ENCODE data around the gene NELFB. TPM values are rescaled to one million over a fixed set of nuclear protein-coding genes. Genes with fewer than 3 reads are reported as not detected.

Gene NELFB
- total RNA-seq, 1 donor from 2014 or later: 64.6 TPM

- intact Hi-C loops (cut with micrococcal nuclease): no loop called here
Measured at GRCh38 chr9:137320555-137321384, 65.6 kb downstream of the NELFB start.

DNA sequence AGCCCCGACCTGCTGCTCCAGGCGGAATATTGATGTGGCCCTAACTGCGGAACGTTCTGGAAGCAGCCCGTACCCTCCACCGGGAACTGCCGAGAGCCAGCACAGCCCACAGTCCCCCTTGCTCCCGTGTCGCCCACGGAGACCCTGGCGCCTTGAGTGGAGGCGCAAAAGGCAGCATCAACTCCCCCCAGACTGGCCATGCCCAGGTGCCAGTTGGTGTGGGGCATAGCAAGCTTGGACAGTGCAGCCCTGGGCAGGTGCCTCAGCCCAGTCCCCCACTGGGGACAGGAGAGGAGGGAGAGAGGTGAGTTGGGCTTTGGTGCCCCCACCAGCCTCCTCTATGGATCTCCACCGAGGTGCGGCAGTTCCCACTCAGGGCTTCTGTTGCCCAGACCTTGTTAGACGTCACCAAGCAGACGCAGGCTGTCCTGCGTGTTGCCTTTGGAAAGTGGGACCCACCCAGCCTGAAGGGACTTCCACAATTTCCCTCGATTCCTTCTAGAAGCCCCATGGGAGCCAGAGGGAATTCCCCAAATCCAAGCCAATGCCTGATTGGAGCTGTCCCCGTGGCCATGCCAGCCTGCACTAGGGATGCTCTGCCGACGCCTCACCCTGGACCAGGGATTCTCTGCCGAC lies 66.7 kb downstream of the NELFB start:
- intact Hi-C loops (cut with micrococcal nuclease): no loop called here

Other genes with a start within 250 kb of the NELFB start
- 30.0 and 33.9 TPM in 2 replicates for gene ABCA2, start 227.1 kb upstream of the NELFB start, total RNA-seq
- gene FUT7, start 223.2 kb upstream of the NELFB start, total RNA-seq: 1.7 and 1.9 TPM in 2 replicates
- gene NPDC1, start 209.2 kb upstream of the NELFB start, total RNA-seq: 56.7 and 57.3 TPM in 2 replicates
- not detected in 2 replicates for gene ENTPD2, start 201.3 kb upstream of the NELFB start, total RNA-seq
- gene SAPCD2, start 184.8 kb upstream of the NELFB start, total RNA-seq: 19.7 and 21.1 TPM in 2 replicates
- gene UAP1L1, start 177.8 kb upstream of the NELFB start, total RNA-seq: 15.1 and 15.7 TPM in 2 replicates
- gene MAN1B1, start 168.3 kb upstream of the NELFB start, total RNA-seq: 50.4 and 54.3 TPM in 2 replicates
- 251 and 260 TPM in 2 replicates for gene DPP7, start 140.6 kb upstream of the NELFB start, total RNA-seq
- 0.15 and 0.37 TPM in 2 replicates for gene GRIN1, start 116.2 kb upstream of the NELFB start, total RNA-seq
- not detected in 2 replicates for gene LRRC26, start 85.3 kb upstream of the NELFB start, total RNA-seq
- not detected in 2 replicates for gene TMEM210, start 83.3 kb upstream of the NELFB start, total RNA-seq
- 77.0 and 77.9 TPM in 2 replicates for gene ANAPC2, start 66.8 kb upstream of the NELFB start, total RNA-seq
- gene SSNA1, start 66.7 kb upstream of the NELFB start, total RNA-seq: 88.4 and 88.8 TPM in 2 replicates
- gene TPRN, start 54.6 kb upstream of the NELFB start, total RNA-seq: 9.5 and 9.9 TPM in 2 replicates
- gene TMEM203, start 49.7 kb upstream of the NELFB start, total RNA-seq: 29.4 and 30.7 TPM in 2 replicates
- gene NDOR1, start 49.6 kb upstream of the NELFB start, total RNA-seq: 40.9 and 45.3 TPM in 2 replicates
- 4.3 and 5.0 TPM in 2 replicates for gene RNF208, start 33.1 kb upstream of the NELFB start, total RNA-seq
- 0.27 TPM in 2 replicates for gene CYSRT1, start 30.2 kb upstream of the NELFB start, total RNA-seq
- not detected in 2 replicates for gene RNF224, start 27.8 kb upstream of the NELFB start, total RNA-seq
- gene SLC34A3, start 24.4 kb upstream of the NELFB start, total RNA-seq: not detected in 2 replicates
- gene TUBB4B, start 14.0 kb upstream of the NELFB start, total RNA-seq: 275 and 280 TPM in 2 replicates
- 0.27 TPM in 1 of 2 replicates, not detected in the other for gene STPG3, start 4.0 kb upstream of the NELFB start, total RNA-seq
- 16.8 and 16.9 TPM in 2 replicates for gene TOR4A, start 22.4 kb downstream of the NELFB start, total RNA-seq
- gene NRARP, start 46.9 kb downstream of the NELFB start, total RNA-seq: 1.5 and 1.8 TPM in 2 replicates
- gene EXD3, start 167.8 kb downstream of the NELFB start, total RNA-seq: 8.7 and 8.9 TPM in 2 replicates
- gene NOXA1, start 168.1 kb downstream of the NELFB start, total RNA-seq: 0.44 and 0.80 TPM in 2 replicates
- 0.07 TPM in 1 of 2 replicates, not detected in the other for gene ENTPD8, start 186.0 kb downstream of the NELFB start, total RNA-seq
- gene NSMF, start 204.0 kb downstream of the NELFB start, total RNA-seq: 30.5 and 33.1 TPM in 2 replicates